GM23338 (cell line): Measurements from ENCODE around the gene KIF2A. TPM values are rescaled to one million over a fixed set of nuclear protein-coding genes. Genes with fewer than 3 reads are reported as not detected.

Experiments
- ATAC-seq: fragments of 200-7000 bp; cut with Tn5 transposase; 3 replicates; pipeline ENCODE4 v1.9.1; 2020
- DNase-seq: peaks from one replicate; pipeline ENCODE4 v3.0.0-alpha.2; 2015; ENCODE audit warnings: low spot score
- H2AFZ ChIP-seq: fragments of 200-600 bp; sonication (generic); 2 replicates; pipeline ENCODE4 v1.8.0; 2016; ENCODE audit warnings: antibody characterized with exemption, mild to moderate bottlenecking, moderate library complexity
- H3F3A ChIP-seq: fragments of 200-600 bp; sonication (generic); replicated peaks from 2 replicates; pipeline ENCODE4 v1.8.0; 2017; ENCODE audit warnings: antibody characterized with exemption, mixed run types, low read depth
- H3K27ac ChIP-seq: fragments of 200-600 bp; sonication (generic); 2 replicates; pipeline ENCODE4 v1.6.1; 2016; ENCODE audit warnings: low read depth
- H3K27me3 ChIP-seq: fragments of 200-600 bp; sonication (generic); 2 replicates; pipeline ENCODE4 v1.8.0; 2016; ENCODE audit warnings: mild to moderate bottlenecking, mixed run types, moderate library complexity; ENCODE audit not compliant: insufficient read depth
- H3K36me3 ChIP-seq: fragments of 200-600 bp; sonication (generic); 2 replicates; pipeline ENCODE4 v1.8.0; 2016; ENCODE audit warnings: mild to moderate bottlenecking; ENCODE audit not compliant: insufficient read depth
- H3K4me1 ChIP-seq: fragments of 200-600 bp; sonication (generic); 2 replicates; pipeline ENCODE4 v1.8.0; 2016; ENCODE audit warnings: mild to moderate bottlenecking, moderate library complexity; ENCODE audit not compliant: insufficient read depth
- H3K4me2 ChIP-seq: fragments of 200-600 bp; sonication (generic); 2 replicates; pipeline ENCODE4 v1.7.1; 2017; ENCODE audit warnings: mixed run types
- H3K4me3 ChIP-seq: fragments of 200-600 bp; sonication (generic); 2 replicates; pipeline ENCODE4 v1.6.1; 2016; ENCODE audit warnings: mixed run types
- H3K79me2 ChIP-seq: fragments of 200-600 bp; sonication (generic); replicated peaks from 2 replicates; pipeline ENCODE4 v1.8.0; 2017; ENCODE audit warnings: mild to moderate bottlenecking; ENCODE audit not compliant: insufficient read depth
- H3K9me2 ChIP-seq: fragments of 200-600 bp; sonication (generic); 2 replicates; pipeline ENCODE4 v1.8.0; 2017; ENCODE audit not compliant: insufficient read depth
- H4K20me1 ChIP-seq: fragments of 200-600 bp; sonication (generic); replicated peaks from 2 replicates; pipeline ENCODE4 v1.8.0; 2017; ENCODE audit warnings: mild to moderate bottlenecking; ENCODE audit not compliant: insufficient read depth
- H3K27ac Mint-ChIP-seq: 2 replicates; pipeline ENCODE4 v1.8.0; 2020; ENCODE audit warnings: inconsistent platforms, mild to moderate bottlenecking, moderate library complexity, mixed read lengths
- H3K27me3 Mint-ChIP-seq: 3 replicates; pipeline ENCODE4 v1.8.0; 2022; ENCODE audit warnings: low read depth, mild to moderate bottlenecking, moderate library complexity, mixed read lengths, inconsistent platforms; ENCODE audit not compliant: insufficient read depth, poor library complexity
- H3K36me3 Mint-ChIP-seq: 3 replicates; pipeline ENCODE4 v1.8.0; 2021; ENCODE audit warnings: low read depth, mild to moderate bottlenecking, inconsistent platforms, moderate library complexity, mixed read lengths
- H3K4me1 Mint-ChIP-seq: 3 replicates; pipeline ENCODE4 v1.8.0; 2020; ENCODE audit warnings: mild to moderate bottlenecking, inconsistent platforms, mixed read lengths
- H3K4me3 Mint-ChIP-seq: 3 replicates; pipeline ENCODE4 v1.8.0; 2021; ENCODE audit warnings: moderate library complexity, mild to moderate bottlenecking, inconsistent platforms, mixed read lengths
- H3K9me3 Mint-ChIP-seq: 3 replicates; pipeline ENCODE4 v1.8.0; 2020; ENCODE audit warnings: moderate library complexity, mild to moderate bottlenecking, inconsistent platforms, mixed read lengths
- CREB1 ChIP-seq: fragments of 250-450 bp; sonication (Bioruptor Pico); IDR thresholded peaks from 2 replicates; pipeline ENCODE4 v1.5.0; 2020; ENCODE audit warnings: low read depth, mild to moderate bottlenecking, moderate library complexity
- CTCF ChIP-seq, 2 experiments: fragments of 200-600 bp in 1 of 2; sonication (generic) in 1 of 2; conservative IDR thresholded peaks; 2 replicates each; pipeline versions ENCODE4 v1.5.1 to v1.6.1; 2016 to 2017; ENCODE audit warnings: antibody characterized with exemption in 2 of 2, low read depth in 2 of 2, mild to moderate bottlenecking in 2 of 2, moderate library complexity in 1 of 2
- ETS1 ChIP-seq: IDR thresholded peaks from 2 replicates; pipeline ENCODE4 v1.6.1; 2016; ENCODE audit warnings: antibody characterized with exemption
- EZH2 ChIP-seq: fragments of 200-600 bp; sonication (generic); IDR thresholded peaks from one replicate; pipeline ENCODE4 v1.8.0; 2017; ENCODE audit warnings: antibody characterized with exemption, mild to moderate bottlenecking, low read depth; ENCODE audit not compliant: unreplicated experiment
- EZH2phosphoT487 ChIP-seq: fragments of 200-600 bp; sonication (generic); IDR thresholded peaks from one replicate; pipeline ENCODE4 v1.8.1; 2018; ENCODE audit warnings: antibody characterized with exemption; ENCODE audit not compliant: unreplicated experiment
- JUNB ChIP-seq: IDR thresholded peaks from one replicate; pipeline ENCODE4 v1.6.1; 2016; ENCODE audit warnings: antibody characterized with exemption; ENCODE audit not compliant: unreplicated experiment
- NANOG ChIP-seq: IDR thresholded peaks from 2 replicates; pipeline ENCODE4 v1.6.1; 2016; ENCODE audit warnings: antibody characterized with exemption, borderline replicate concordance
- POLR2AphosphoS5 ChIP-seq: IDR thresholded peaks from 2 replicates; pipeline ENCODE4 v1.6.1; 2016; ENCODE audit warnings: antibody characterized with exemption, low read depth
- REST ChIP-seq: IDR thresholded peaks from one replicate; pipeline ENCODE4 v1.6.1; 2018; ENCODE audit warnings: antibody characterized with exemption; ENCODE audit not compliant: unreplicated experiment
- STAT1 ChIP-seq: IDR thresholded peaks from one replicate; pipeline ENCODE4 v1.6.1; 2016; ENCODE audit warnings: antibody characterized with exemption; ENCODE audit not compliant: unreplicated experiment
- ZNF114 ChIP-seq: fragments of 250-450 bp; sonication (Bioruptor Pico); IDR thresholded peaks from 2 replicates; pipeline ENCODE4 v1.5.0; 2020; ENCODE audit warnings: mild to moderate bottlenecking, moderate library complexity
- ZNF331 ChIP-seq: fragments of 250-450 bp; sonication (Bioruptor Pico); IDR thresholded peaks from 2 replicates; pipeline ENCODE4 v1.5.0; 2020; ENCODE audit warnings: low read depth, mild to moderate bottlenecking, moderate library complexity
- ZNF462 ChIP-seq: fragments of 250-450 bp; sonication (Bioruptor Pico); IDR thresholded peaks from 2 replicates; pipeline ENCODE4 v1.5.0; 2020; ENCODE audit warnings: mild to moderate bottlenecking, moderate library complexity
- polyA plus RNA-seq: library from polyadenylated mRNA; unstranded; fragments of >200 nt; fragmentation: Nextera tagmentation; extraction: Ambion mirVana; gene quantifications from 2 replicates; pipeline ENCODE4 v1.2.1, GENCODE V29; 2016
- total RNA-seq: library from RNA; depleted of rRNA; stranded (reverse); fragments of >200 nt; shearing (Covaris generic); gene quantifications from 2 replicates; pipeline ENCODE4 v1.2.3, GENCODE V29; 2014

The KIF2A gene
- total and polyA plus RNA-seq, 2 experiments from 2014 or later, result 120 to 122 TPM

GRCh38 chr5:62308439-62308838 is 2.4 kb downstream of the KIF2A start:
- no peaks in the 10 kb centered on the region for H3K36me3 ChIP-seq
- H3K4me1 Mint-ChIP-seq, result peaks cover 48% of the 10 kb centered on the region
- ATAC-seq, result no peak
- H3K9me3 Mint-ChIP-seq, result 0 out of 3 replicates have a peak, but pooled peaks cover 3% of the 10 kb centered on the region
- H3K27me3 ChIP-seq, result no peaks in the 10 kb centered on the region
- no peaks in the 10 kb centered on the region for H3K9me2 ChIP-seq
- H3K4me3 Mint-ChIP-seq, result peak overlapping the region; percentile 99
- H3K27ac ChIP-seq, result no peak overlapping the region
- H3K79me2 ChIP-seq, result peaks cover 67% of the 10 kb centered on the region
- H3K4me1 ChIP-seq, result peaks cover 14% of the 10 kb centered on the region
- peak overlapping the region; percentile 84 for H3K4me2 ChIP-seq
- peaks cover 40% of the 10 kb centered on the region for H4K20me1 ChIP-seq
- H3K36me3 Mint-ChIP-seq, result peaks cover 19% of the 10 kb centered on the region
- no peak for TF ChIP-seq REST
- TF ChIP-seq EZH2, result no peak
- TF ChIP-seq NANOG, result no peak
- no peak for TF ChIP-seq EZH2phosphoT487
- TF ChIP-seq CREB1 (CRISPR knock-in tag), result no peak
- TF ChIP-seq ZNF331, result no peak
- TF ChIP-seq ZNF114 (CRISPR knock-in tag), result no peak
- no peak for TF ChIP-seq ZNF462 (CRISPR knock-in tag)
- no peak for TF ChIP-seq ETS1
- TF ChIP-seq POLR2AphosphoS5, result no peak
- no peak for TF ChIP-seq CTCF (conservative IDR thresholded peaks at IDR 0.05; ENCODE audit: low read depth in 2 of 2)
- TF ChIP-seq STAT1, result no peak
- no peak for TF ChIP-seq JUNB
- no peak overlapping the region for H3K27ac Mint-ChIP-seq
- no peak for DNase-seq
- no peak overlapping the region for H2AFZ ChIP-seq
- peaks cover 8% of the 10 kb centered on the region for H3K27me3 Mint-ChIP-seq
- peak overlapping the region; percentile 77 for H3K4me3 ChIP-seq
- peaks cover 7% of the 10 kb centered on the region for H3F3A ChIP-seq
